ENCODE results near the gene OR9Q1.

Gene OR9Q1

GRCh38 chr11:58028687-58029411, 5.2 kb downstream of the OR9Q1 start:
- Histone ChIP-seq H3K4me3 (ENCODE audit: low read depth in 1 of 2, low read length in 2 of 2) (no peak overlapping the region), H4K20me1 (ENCODE audit: insufficient read depth, low read length) (no peaks in the 10 kb centered on the region), H3K9me3 (ENCODE audit: insufficient read depth, low read length, severe bottlenecking) (no peaks in the 10 kb centered on the region), H2AFZ (ENCODE audit: low read depth, low read length) (no peak overlapping the region), H3K79me2 (ENCODE audit: insufficient read depth, low read length) (no peaks in the 10 kb centered on the region), H3K4me2 (ENCODE audit: insufficient read depth, low read length) (no peak overlapping the region), H3K36me3 (ENCODE audit: insufficient read depth, low read length) (no peaks in the 10 kb centered on the region), H3K9ac (ENCODE audit: low read depth, low read length) (no peak overlapping the region), H3K27ac (ENCODE audit: low read length) (no peak overlapping the region), H3K4me1 (ENCODE audit: insufficient read depth, low read length) (no peaks in the 10 kb centered on the region), H3K27me3 (ENCODE audit: insufficient read depth, low read length, poor library complexity) (peaks cover 3% of the 10 kb centered on the region)
- ATAC-seq (ENCODE audit: insufficient read depth, low read depth): no peak
- TF ChIP-seq EZH2 (IDR thresholded peaks at IDR 0.05; ENCODE audit: borderline replicate concordance, low read depth, low read length, severe bottlenecking): no peak
- TF ChIP-seq CTCF (IDR thresholded peaks at IDR 0.05; ENCODE audit: borderline replicate concordance, extremely low read depth, low read length, poor library complexity, severe bottlenecking): no peak
- no peak for DNase-seq

GRCh38 chr11:58030653-58031052, 7.0 kb downstream of the OR9Q1 start, which contains the start of gene OR6Q1:
Gene OR6Q1, plus strand, starts transcription at chr11:58030953. Its CDS starts 0 bp downstream, at chr11:58030953.
- no peak within 1 kb of the TSS for H3K4me3 ChIP-seq (ENCODE audit: low read depth in 1 of 2, low read length in 2 of 2)
- no peak within 1 kb of the TSS for H3K4me2 ChIP-seq (ENCODE audit: insufficient read depth, low read length)
- H3K79me2 ChIP-seq (ENCODE audit: insufficient read depth, low read length): no peaks in the 10 kb centered on the region
- no peaks in the 10 kb centered on the region for H3K36me3 ChIP-seq (ENCODE audit: insufficient read depth, low read length)
- no peak for DNase-seq
- no peak within 1 kb of the TSS for H3K27ac ChIP-seq (ENCODE audit: low read length)
- no peaks in the 10 kb centered on the region for H4K20me1 ChIP-seq (ENCODE audit: insufficient read depth, low read length)
- H3K4me1 ChIP-seq (ENCODE audit: insufficient read depth, low read length): no peaks in the 10 kb centered on the region
- H2AFZ ChIP-seq (ENCODE audit: low read depth, low read length): no peak within 1 kb of the TSS
- no peak for ATAC-seq (ENCODE audit: insufficient read depth, low read depth)
- peaks cover 3% of the 10 kb centered on the region for H3K27me3 ChIP-seq (ENCODE audit: insufficient read depth, low read length, poor library complexity)
- no peak within 1 kb of the TSS for H3K9ac ChIP-seq (ENCODE audit: low read depth, low read length)
- no peaks in the 10 kb centered on the region for H3K9me3 ChIP-seq (ENCODE audit: insufficient read depth, low read length, severe bottlenecking)
- TF ChIP-seq EZH2 (IDR thresholded peaks at IDR 0.05; ENCODE audit: borderline replicate concordance, low read depth, low read length, severe bottlenecking) (no peak), CTCF (IDR thresholded peaks at IDR 0.05; ENCODE audit: borderline replicate concordance, extremely low read depth, low read length, poor library complexity, severe bottlenecking) (no peak)

- no peak overlapping the region for H3K4me3 ChIP-seq (ENCODE audit: low read depth in 1 of 2, low read length in 2 of 2)
- TF ChIP-seq EZH2 (IDR thresholded peaks at IDR 0.05; ENCODE audit: borderline replicate concordance, low read depth, low read length, severe bottlenecking) (no peak), CTCF (IDR thresholded peaks at IDR 0.05; ENCODE audit: borderline replicate concordance, extremely low read depth, low read length, poor library complexity, severe bottlenecking) (no peak)
- H3K27me3 ChIP-seq (ENCODE audit: insufficient read depth, low read length, poor library complexity): no peaks in the 10 kb centered on the region
- no peak for ATAC-seq (ENCODE audit: insufficient read depth, low read depth)
- no peak overlapping the region for H3K9ac ChIP-seq (ENCODE audit: low read depth, low read length)
- no peak overlapping the region for H3K4me2 ChIP-seq (ENCODE audit: insufficient read depth, low read length)
- no peak overlapping the region for H2AFZ ChIP-seq (ENCODE audit: low read depth, low read length)
- H3K4me1 ChIP-seq (ENCODE audit: insufficient read depth, low read length): no peaks in the 10 kb centered on the region
- DNase-seq: no peak
- no peaks in the 10 kb centered on the region for H3K36me3 ChIP-seq (ENCODE audit: insufficient read depth, low read length)
- no peaks in the 10 kb centered on the region for H3K9me3 ChIP-seq (ENCODE audit: insufficient read depth, low read length, severe bottlenecking)
- H3K79me2 ChIP-seq (ENCODE audit: insufficient read depth, low read length): no peaks in the 10 kb centered on the region
- H3K27ac ChIP-seq (ENCODE audit: low read length): no peak overlapping the region
- no peaks in the 10 kb centered on the region for H4K20me1 ChIP-seq (ENCODE audit: insufficient read depth, low read length)
These were observed 10.8 kb downstream of the OR9Q1 start for GRCh38 chr11:58034471-58034870.

Measured in DND-41 (cell line).